Left ventricle myocardium inferior (tissue), 1 donor: ENCODE results near the gene MTHFD1. TPM values are rescaled to one million over a fixed set of nuclear protein-coding genes. Genes with fewer than 3 reads are reported as not detected.
A peak's percentile ranks its signal among the peaks of the same experiment; 100 is the strongest.

ENCODE experiments used
- DNase-seq: peaks from one replicate; pipeline ENCODE4 v3.0.0-alpha.2; 2020
- H3K27ac ChIP-seq: fragments of 200-600 bp; replicated peaks from 2 replicates; pipeline ENCODE4 v1.8.0; 2021
- H3K27me3 ChIP-seq: fragments of 200-600 bp; 2 replicates; pipeline ENCODE4 v1.8.0; 2021; ENCODE audit warnings: low read depth
- H3K36me3 ChIP-seq: fragments of 200-600 bp; 2 replicates; pipeline ENCODE4 v1.8.0; 2021
- H3K4me1 ChIP-seq: fragments of 200-600 bp; 2 replicates; pipeline ENCODE4 v1.8.0; 2021
- H3K4me3 ChIP-seq: fragments of 200-600 bp; 2 replicates; pipeline ENCODE4 v1.8.0; 2021; ENCODE audit warnings: mild to moderate bottlenecking, moderate library complexity
- H3K9me3 ChIP-seq: fragments of 200-600 bp; replicated peaks from 2 replicates; pipeline ENCODE4 v1.8.0; 2021
- intact Hi-C: fragments of 100-400 bp; cut with micrococcal nuclease; formaldehyde crosslinking; loops from one replicate; pipeline ENCODE4 v1.11.0; 2022
- total RNA-seq: library from RNA; stranded (reverse); fragmentation: NEBNext Ultra II Directional; extraction: Animal tissue kit (Norgen Biotek cat#: 25700); gene quantifications from one replicate; pipeline ENCODE4 v1.2.1, GENCODE V29; 2021
- TF ChIP-seq, protein P1 (sequence below): fragments of 200-600 bp; IDR thresholded peaks from 2 replicates; pipeline ENCODE4 v1.8.0; 2021; ENCODE audit warnings: antibody characterized with exemption, mild to moderate bottlenecking, borderline replicate concordance
- donor health status: DM: no; HTN: yes; CAD: no; lungs with severe emphysema.

Gene MTHFD1
- total RNA-seq, 1 donor from 2014 or later, result 64.9 TPM

DNA sequence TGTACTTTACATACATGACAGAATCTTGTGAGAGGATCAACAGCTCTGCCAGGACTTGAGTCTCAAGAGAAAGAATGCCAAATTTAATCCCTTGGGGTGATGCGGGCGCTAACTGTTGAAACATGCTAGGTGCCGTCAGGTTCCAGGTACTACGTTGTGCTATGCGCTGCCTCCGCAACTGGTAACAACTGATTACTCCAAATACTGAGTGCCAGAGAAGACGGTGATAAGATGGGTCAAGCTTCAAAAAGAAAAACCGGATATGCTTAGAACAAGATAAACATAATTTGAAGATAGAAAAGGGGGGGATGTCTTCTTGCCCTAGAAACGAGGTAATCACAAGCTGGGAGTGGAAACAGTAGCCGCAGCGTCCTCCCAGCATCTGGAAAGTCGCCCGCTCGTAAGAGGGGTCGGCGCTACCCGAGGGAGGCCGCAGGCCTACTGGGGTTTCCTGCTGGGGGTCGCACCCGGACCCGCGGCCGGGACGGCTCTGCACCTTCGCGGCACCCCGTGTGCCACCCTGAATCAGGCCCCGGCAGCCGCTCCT is 114.8 kb downstream of the MTHFD1 start:
- Histone ChIP-seq H3K27ac (peak overlapping the region; percentile 100), H3K36me3 (no peaks in the 10 kb centered on the region), H3K27me3 (no peaks in the 10 kb centered on the region), H3K4me1 (peaks cover 90% of the 10 kb centered on the region), H3K4me3 (peak overlapping the region; percentile 95), H3K9me3 (no peaks in the 10 kb centered on the region)
- TF ChIP-seq, protein P1, sequence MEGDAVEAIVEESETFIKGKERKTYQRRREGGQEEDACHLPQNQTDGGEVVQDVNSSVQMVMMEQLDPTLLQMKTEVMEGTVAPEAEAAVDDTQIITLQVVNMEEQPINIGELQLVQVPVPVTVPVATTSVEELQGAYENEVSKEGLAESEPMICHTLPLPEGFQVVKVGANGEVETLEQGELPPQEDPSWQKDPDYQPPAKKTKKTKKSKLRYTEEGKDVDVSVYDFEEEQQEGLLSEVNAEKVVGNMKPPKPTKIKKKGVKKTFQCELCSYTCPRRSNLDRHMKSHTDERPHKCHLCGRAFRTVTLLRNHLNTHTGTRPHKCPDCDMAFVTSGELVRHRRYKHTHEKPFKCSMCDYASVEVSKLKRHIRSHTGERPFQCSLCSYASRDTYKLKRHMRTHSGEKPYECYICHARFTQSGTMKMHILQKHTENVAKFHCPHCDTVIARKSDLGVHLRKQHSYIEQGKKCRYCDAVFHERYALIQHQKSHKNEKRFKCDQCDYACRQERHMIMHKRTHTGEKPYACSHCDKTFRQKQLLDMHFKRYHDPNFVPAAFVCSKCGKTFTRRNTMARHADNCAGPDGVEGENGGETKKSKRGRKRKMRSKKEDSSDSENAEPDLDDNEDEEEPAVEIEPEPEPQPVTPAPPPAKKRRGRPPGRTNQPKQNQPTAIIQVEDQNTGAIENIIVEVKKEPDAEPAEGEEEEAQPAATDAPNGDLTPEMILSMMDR, result no peak
- intact Hi-C loops, result no loop called here
- no peak for DNase-seq

DNA sequence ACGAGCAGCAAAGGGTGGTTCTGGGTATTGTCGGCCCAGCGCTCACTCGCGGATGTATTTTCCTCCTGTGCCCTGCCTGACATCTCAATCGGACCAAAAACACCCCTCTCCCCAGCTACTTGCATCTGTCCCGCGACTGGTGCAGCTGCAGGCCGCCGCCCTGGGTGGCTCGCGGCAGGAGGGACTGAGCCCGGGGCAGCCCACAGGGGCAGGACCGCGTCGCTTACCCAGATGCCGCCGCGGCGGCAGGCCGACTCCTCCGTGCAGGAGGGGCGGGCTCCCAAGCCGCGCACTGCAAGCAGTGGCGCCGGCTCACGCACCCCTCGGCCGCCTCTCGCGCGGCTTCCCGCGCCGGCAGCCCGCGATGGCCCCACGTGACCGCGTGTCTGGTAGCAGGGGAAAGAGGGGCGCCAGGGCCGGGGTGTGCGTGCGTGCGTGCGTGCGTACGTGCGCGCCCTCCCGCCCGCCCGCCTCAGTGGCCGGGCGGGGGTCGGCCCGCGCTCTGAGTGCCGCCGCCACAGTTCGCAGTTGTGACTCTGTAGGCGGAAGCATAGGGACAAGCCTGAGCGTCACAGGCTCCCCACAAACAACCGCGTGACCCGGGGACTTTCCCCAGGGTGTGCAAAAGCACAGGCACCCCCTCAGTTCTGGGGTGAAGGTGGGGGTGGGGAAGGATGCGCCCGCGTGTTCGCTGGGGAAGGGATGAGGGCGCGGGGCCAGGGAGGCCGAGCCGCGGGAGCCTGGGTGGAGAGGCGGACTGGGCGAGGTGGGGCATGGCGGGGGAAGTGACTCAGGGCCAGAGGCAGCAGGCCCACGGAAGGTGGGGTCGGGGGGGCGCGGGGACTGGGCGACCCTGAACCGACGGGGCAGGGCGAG is 115.5 kb downstream of the MTHFD1 start, which contains the start of gene ZBTB25:
Gene ZBTB25 (minus strand): TSS at position 405 of the 876 bp plus-strand sequence. CDS start 13,305 bp downstream, outside the sequence.
- H3K4me3 ChIP-seq, result peak within 1 kb of the TSS; percentile 95
- no peaks in the 10 kb centered on the region for H3K9me3 ChIP-seq
- H3K27me3 ChIP-seq, result no peaks in the 10 kb centered on the region
- H3K27ac ChIP-seq, result peak within 1 kb of the TSS; percentile 100
- intact Hi-C loops, result no loop called here
- H3K36me3 ChIP-seq, result no peaks in the 10 kb centered on the region
- TF ChIP-seq, protein P1, result no peak
- H3K4me1 ChIP-seq, result peaks cover 93% of the 10 kb centered on the region
- DNase-seq, result peak; percentile 90

DNA sequence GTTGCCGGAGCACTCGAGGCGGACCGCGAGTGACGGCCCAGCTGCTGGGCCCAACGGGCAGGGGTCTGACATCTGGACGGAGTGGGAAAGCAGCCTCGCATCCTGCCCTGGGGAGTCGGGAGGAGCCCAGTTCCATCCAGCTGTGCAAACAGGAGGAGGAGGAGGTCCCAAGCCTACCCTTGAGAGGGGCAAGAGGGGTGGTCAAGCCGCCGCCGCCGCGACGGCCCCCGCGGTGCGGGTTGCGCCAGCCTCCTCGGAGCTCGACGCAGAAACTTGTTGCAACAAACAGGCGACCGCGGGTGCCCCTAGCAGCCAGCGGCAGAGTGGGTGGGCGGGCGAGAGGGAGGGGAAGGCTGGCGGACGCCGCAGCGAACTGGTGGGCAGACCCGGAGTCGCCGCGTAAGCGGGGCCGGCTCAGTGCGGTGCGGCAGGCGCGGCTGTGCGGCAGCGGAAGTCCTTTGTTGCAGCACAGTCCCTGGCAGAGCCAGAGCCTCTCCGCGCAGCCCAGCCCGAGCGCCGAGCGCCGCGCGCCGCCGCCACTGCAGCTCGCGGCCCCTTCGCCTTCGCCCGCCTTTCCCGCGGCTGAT is 116.2 kb downstream of the MTHFD1 start, which contains the start of gene ZBTB1:
Gene ZBTB1 (plus strand): TSS at position 461 of the 587 bp plus-strand sequence. CDS start 16,735 bp downstream, outside the sequence.
- Histone ChIP-seq H3K27me3 (no peaks in the 10 kb centered on the region), H3K36me3 (no peaks in the 10 kb centered on the region), H3K27ac (peak within 1 kb of the TSS; percentile 100), H3K9me3 (no peaks in the 10 kb centered on the region), H3K4me1 (peaks cover 100% of the 10 kb centered on the region), H3K4me3 (peak within 1 kb of the TSS; percentile 95)
- intact Hi-C loops, result no loop called here
- TF ChIP-seq, protein P1, result no peak
- peak; percentile 89 for DNase-seq

DNA sequence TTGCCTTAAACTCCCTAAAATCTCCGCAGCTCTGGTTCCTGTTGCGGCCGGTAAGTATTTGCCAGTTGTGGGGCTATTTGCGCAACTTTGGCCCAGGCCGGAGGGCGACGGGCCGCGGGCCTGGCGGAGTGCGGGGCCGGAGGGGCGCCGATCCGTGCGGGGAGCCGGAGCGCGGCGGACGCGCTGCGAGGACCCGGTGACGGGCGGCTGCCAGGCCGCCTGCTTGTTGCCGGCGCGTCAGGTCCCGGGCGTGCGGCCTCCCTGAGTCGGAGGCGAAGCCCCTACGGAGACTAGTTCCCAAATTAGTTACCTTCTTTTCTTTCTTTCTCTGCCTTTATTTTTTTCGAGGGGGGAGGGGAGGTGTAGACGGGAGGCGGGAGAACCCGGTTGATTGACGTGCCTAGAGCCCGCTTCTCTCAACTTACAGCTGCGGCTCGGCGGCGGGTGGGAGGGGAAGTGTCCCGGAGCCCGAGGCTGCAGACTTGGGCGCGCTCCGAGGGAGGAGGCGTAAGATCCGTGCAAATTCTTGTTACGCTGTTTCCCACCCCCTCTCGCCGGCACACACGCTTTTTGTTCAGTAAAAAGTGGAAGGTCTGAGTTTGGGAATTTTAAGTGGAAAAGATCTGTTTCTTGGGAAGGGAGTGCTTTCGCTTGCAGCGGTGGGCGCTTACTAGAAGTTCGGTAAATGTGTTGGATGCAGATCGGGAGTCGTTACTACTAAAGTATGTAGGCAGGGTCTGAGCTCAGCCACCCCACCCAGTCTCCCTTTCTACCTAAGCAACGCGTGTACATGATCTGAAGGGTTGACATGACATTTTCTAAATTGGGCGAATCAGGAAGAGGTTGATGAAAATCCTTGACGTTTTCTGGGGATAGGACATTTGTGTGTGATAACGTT is 117.0 kb downstream of the MTHFD1 start:
- Histone ChIP-seq H3K4me1 (peaks cover 96% of the 10 kb centered on the region), H3K27ac (peak overlapping the region; percentile 100), H3K9me3 (no peaks in the 10 kb centered on the region), H3K36me3 (no peaks in the 10 kb centered on the region), H3K4me3 (peak overlapping the region; percentile 95), H3K27me3 (no peaks in the 10 kb centered on the region)
- TF ChIP-seq, protein P1, result no peak
- DNase-seq, result peak; percentile 92
- intact Hi-C loops, result no loop called here

DNA sequence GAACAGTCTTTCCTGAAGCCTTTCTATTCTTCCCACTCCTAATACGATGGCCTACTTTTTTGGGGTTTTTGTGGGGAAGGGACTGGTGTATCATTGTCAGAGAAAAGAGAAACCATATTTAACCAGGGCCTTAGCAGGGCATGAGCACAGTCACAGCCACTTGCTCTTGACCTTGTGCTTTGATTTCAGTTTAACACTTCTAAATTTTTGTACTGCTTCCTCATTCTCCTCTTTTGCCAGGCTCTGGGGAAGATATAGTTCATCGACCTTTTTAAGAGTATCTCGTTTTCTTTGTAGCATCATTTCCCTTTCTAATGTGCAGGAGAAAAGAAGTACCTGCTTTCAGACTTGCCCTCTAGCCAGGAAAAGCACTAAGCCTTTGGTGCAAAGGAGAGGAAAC is 118.6 kb downstream of the MTHFD1 start:
- H3K27me3 ChIP-seq, result no peaks in the 10 kb centered on the region
- intact Hi-C loops, result no loop called here
- H3K27ac ChIP-seq, result peak overlapping the region; percentile 100
- H3K9me3 ChIP-seq, result no peaks in the 10 kb centered on the region
- H3K4me3 ChIP-seq, result peak overlapping the region; percentile 95
- TF ChIP-seq, protein P1, result no peak
- H3K36me3 ChIP-seq, result no peaks in the 10 kb centered on the region
- H3K4me1 ChIP-seq, result peaks cover 96% of the 10 kb centered on the region
- no peak for DNase-seq
